Lower leg skin (tissue), 3 donors: ENCODE results near the gene COX7A1.

Experiments used
- CTCF ChIP-seq, 3 donors: fragments of 450-650 bp; IDR thresholded peaks; one replicate each; pipeline ENCODE4 v1.5.1; 2016; ENCODE audit warnings: antibody characterized with exemption in 3 of 3, mild to moderate bottlenecking in 3 of 3, moderate library complexity in 2 of 3
- POLR2A ChIP-seq, 2 donors: fragments of 450-650 bp; IDR thresholded peaks; one replicate each; pipeline ENCODE4 v1.6.1; 2016 to 2017; ENCODE audit warnings: antibody characterized with exemption in 2 of 2, mild to moderate bottlenecking in 1 of 2, moderate library complexity in 1 of 2

DNA sequence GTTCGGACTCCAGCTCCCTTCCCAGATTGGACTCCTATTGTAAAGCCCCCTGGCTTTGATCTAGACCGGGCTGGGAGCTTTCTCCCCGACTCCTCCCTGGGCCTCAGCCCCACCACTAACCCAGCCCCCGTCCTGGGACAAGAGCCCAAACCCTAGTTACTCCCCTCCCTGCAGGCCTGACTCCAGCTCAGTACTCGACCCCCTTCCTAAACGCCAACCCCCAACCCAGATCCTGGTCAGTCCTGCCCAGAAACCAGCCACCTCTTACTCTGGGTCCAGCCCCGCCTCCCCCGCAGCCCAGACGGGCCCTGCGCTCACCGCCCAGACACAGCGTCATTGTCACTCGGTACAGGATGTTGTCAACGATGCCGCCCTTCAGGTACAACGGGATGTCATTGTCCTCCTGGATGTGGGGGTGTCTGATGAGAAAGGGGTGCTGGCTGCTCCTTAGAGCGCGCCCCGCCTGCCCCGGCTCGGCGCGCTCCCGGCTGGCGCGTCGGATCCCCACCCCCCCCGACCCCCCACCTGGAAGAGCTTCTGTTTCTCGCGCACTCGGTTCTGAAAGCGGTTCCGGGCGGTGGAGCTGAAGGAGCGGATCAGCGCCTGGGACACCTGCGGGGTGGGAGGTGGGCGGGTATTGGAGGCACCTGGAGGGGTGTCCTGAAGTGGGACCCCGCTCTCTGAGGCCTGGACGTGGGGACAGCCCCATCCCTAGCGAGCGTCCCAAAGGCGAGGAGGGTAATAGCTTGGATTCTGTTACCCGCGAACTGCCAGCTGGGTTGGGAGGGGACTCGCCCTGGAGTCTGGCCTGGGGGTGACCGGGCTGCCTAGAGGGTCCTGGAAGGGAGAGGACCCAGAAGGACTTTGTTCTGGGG lies 866 bp downstream of the COX7A1 start:
- TF ChIP-seq CTCF (IDR thresholded peaks at IDR 0.05) (no peak), POLR2A (IDR thresholded peaks at IDR 0.05) (no peak)
